ENCODE data around the gene SGCD. TPM values are rescaled to one million over a fixed set of nuclear protein-coding genes. Genes with fewer than 3 reads are reported as not detected.

SGCD gene
- total RNA-seq, 1 experiment from 2014 or later = 0.30 TPM

GRCh38 chr5:156682971-156683370 is 356.0 kb downstream of the SGCD start:
- no peak for DNase-seq (ENCODE audit: extremely low read depth, low read depth)

GRCh38 chr5:156683509-156683908 is 356.5 kb downstream of the SGCD start:
- no peak for DNase-seq (ENCODE audit: extremely low read depth, low read depth)

- DNase-seq (ENCODE audit: extremely low read depth, low read depth) = no peak
Observed at GRCh38 chr5:156684216-156684615, 357.3 kb downstream of the SGCD start.

DNA sequence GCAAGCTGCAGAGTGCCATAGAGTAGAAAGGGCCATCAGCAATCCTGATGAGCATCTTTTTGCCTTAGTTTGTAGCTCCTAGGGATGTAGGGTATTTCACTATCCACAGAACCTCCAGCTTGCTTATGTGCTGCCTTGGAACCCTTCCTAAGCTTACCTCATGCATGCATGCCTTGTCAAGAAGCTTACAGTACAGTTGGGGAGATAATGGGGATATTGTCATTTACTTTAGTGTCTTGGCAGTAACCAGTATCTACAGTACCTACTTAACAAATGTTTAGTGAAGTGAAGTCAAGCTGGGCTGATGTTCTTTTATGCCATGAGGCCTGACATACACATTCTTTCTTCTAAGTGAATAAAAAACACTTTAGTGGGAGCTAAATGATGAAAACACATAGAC is 358.5 kb downstream of the SGCD start:
- no peak for DNase-seq (ENCODE audit: extremely low read depth, low read depth)

DNA sequence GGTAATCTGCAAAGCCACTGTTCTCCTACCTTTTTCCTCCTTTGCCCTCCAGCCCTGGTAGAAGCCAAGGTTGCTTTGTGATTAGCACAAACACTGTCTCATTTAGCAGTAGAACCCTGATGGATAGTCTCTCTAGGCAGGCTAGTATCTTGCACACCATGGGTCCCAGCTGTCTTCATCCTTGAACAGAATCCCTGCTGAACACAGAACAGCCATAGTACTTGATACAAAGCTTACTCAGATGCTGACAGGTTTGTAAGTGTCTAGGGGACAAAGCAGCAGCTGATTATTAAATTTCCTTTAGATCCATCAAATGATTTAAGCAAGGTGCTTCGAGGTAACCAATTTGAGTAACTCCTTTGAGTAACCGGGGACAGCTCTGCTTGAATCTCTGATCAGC is 359.4 kb downstream of the SGCD start:
- no peak for DNase-seq (ENCODE audit: extremely low read depth, low read depth)

DNA sequence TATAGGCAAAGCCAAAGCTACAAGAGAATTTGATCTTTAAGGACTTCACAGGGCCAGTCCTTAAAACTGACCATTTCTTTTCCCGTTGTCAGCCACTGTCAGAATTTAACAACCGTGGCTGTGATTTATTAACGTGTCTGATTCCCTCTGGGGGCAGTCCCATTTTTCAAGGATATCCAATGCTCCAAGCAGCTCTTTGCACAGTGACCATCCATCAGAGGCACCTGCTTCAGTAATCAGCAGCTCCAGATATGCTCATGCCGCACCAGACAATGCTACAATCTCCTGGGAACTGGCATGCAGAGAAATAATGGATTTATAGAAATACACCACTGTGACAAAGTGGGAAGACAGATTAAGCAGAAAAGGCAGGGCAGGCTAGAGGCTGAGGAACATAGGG is 359.8 kb downstream of the SGCD start:
- no peak for DNase-seq (ENCODE audit: extremely low read depth, low read depth)

GRCh38 chr5:156687514-156687913 is 360.6 kb downstream of the SGCD start:
- no peak for DNase-seq (ENCODE audit: extremely low read depth, low read depth)

GRCh38 chr5:156691572-156691971 is 364.6 kb downstream of the SGCD start:
- no peak for DNase-seq (ENCODE audit: extremely low read depth, low read depth)

DNA sequence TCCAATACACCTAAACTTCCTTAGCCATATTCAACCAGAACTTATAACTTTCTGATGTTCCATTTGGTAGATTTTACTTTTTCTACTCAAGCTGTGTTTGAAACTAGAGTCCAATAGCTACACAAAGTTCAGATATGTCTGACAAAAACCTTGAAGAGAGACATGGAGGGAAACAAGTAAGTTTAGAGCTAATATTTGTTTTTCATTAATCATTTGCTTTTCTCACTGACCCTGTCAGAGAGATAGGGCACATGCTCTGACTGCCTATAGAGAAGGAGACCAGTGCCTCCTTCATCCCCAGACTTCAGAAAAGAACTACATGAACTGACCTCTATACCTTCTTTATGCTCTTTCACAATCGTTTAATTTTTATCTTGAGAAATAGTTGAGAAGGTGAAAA is 366.1 kb downstream of the SGCD start:
- no peak for DNase-seq (ENCODE audit: extremely low read depth, low read depth)

DNA sequence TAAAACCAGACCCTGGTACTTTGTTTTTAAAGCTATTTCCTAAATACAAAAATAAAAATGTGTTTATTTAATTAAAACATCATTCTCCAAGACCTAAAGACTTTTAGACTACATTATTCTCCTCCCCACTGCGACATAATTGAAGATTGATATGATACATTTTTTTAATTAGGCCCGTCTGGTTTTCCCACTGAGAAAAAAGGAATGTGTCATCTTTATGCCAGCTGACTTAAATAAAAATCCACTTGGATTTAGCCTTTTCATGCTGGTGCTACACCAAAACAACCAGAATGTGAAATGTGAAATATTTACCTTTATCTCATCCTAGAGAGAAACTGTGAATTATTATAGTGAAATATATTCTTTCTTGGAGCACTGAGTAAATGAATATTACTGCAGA is 367.6 kb downstream of the SGCD start:
- no peak for DNase-seq (ENCODE audit: extremely low read depth, low read depth)

DNA sequence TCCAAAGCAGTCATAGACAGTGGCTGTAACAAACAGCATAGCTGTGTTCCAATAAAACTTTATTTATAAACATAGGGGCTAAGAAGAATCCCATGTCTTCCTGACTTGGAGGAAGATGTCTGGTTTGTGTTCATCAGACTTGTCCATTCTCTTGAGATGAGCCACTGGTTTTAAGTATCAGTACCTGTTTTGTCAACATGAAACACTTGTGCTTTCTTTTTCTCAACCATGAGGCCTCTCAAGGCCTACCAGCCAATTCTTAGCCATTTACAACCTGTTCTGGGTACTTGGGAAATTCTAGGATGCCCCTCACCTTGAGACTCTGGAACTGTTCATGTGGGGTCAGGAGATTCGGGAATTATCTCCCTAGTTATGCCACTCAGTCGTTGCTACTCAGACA is 368.8 kb downstream of the SGCD start:
- no peak for DNase-seq (ENCODE audit: extremely low read depth, low read depth)

GRCh38 chr5:156698323-156698722 is 371.4 kb downstream of the SGCD start:
- DNase-seq (ENCODE audit: extremely low read depth, low read depth) = no peak

GRCh38 chr5:156699147-156699546 is 372.2 kb downstream of the SGCD start:
- no peak for DNase-seq (ENCODE audit: extremely low read depth, low read depth)

DNA sequence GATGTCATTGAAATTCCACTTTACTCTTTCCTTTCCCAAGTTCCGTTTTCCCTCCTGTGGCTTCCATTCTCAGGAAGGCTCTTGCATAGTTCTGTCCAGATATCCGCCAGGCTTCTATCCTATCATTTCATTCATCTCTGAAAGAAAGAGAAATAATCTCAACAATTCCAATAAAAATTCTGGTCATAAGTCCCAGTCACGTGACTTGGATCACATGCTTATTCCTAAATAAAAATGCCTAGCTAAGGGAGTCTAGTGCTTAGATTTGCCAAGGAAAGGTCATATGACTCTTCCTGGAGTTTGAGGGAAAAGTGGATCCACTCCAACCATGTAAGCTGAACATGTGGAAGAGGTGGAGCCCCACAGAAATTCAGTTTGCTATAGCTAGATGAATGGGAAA is 377.2 kb downstream of the SGCD start:
- DNase-seq (ENCODE audit: extremely low read depth, low read depth) = no peak

DNA sequence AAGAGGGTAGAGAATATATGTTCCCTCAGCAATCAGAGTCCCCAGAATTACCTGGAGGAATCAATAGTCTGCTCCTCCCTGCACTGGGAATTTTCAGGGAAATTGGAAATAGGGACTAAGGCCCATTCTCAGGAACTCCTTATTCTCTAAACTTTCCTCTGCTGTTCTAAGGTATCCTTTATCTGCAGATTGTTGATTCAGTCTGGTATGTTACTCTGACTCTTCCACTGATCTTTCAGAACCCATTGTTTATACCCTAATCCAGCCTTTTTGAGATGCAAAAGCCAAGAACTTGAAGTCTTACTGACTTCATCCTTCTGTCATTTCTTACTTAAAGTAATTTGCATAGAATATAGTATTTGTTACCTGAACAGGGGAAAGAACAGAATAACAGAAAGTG is 379.7 kb downstream of the SGCD start:
- DNase-seq (ENCODE audit: extremely low read depth, low read depth) = no peak

DNA sequence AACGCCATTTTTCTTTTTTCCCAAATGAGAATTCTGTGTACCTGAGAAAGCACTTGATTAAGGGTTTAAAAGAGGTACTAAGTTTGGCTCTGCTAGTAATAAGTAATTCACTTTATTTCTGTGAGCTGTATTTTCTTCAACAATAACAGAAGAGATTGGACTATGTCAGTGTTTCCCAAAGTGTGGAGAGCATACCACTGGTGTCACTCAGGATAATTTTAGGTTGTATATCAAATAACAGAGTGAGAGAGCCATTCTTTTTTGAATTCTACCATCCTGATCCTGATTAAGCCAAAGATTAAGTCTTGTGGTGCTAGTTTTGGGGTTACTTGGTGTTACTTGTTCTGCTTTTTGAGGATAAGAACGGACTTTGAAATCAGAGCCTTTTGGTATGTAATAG is 380.8 kb downstream of the SGCD start:
- no peak for DNase-seq (ENCODE audit: extremely low read depth, low read depth)

GRCh38 chr5:156715287-156715686 is 388.3 kb downstream of the SGCD start:
- DNase-seq (ENCODE audit: extremely low read depth, low read depth) = no peak

GRCh38 chr5:156716591-156717380 is 389.8 kb downstream of the SGCD start:
- DNase-seq (ENCODE audit: extremely low read depth, low read depth) = no peak

GRCh38 chr5:156718985-156719384 is 392.0 kb downstream of the SGCD start:
- no peak for DNase-seq (ENCODE audit: extremely low read depth, low read depth)

- no peak for DNase-seq (ENCODE audit: extremely low read depth, low read depth)
Observed at GRCh38 chr5:156722358-156722757, 395.4 kb downstream of the SGCD start.

DNA sequence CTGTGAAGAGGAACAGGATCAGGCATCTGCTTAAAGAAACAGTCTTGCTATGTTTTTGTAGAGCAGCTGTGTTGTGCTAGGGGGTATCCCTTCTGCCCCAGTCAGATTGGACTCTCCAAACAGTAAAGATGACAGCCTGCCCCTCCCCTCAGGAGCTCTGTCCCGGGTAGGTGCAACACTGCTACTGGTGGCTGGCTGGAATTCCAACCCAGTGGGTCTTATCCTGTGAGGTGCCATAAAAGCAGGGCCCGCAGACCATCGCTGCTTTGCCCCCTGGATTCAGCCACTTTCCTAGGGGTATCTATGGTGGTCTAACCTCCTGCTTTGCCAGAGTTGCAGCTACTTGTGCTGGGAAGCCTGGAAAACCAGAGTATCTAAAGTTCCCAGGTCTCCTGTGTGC is 408.5 kb downstream of the SGCD start:
- no peak for DNase-seq (ENCODE audit: extremely low read depth, low read depth)

- DNase-seq (ENCODE audit: extremely low read depth, low read depth) = no peak
Observed at GRCh38 chr5:156741516-156741915, 414.6 kb downstream of the SGCD start.

GRCh38 chr5:156753846-156754245 is 426.9 kb downstream of the SGCD start:
- no peak for DNase-seq (ENCODE audit: extremely low read depth, low read depth)

Measured in NCI-H460 (cell line).